ENCODE results near the gene TMEM119. TPM values are rescaled to one million over a fixed set of nuclear protein-coding genes. Genes with fewer than 3 reads are reported as not detected.

Gene TMEM119
- total and polyA plus RNA-seq, 9 donors = 0.25 to 12.3 (median 2.0) TPM

DNA sequence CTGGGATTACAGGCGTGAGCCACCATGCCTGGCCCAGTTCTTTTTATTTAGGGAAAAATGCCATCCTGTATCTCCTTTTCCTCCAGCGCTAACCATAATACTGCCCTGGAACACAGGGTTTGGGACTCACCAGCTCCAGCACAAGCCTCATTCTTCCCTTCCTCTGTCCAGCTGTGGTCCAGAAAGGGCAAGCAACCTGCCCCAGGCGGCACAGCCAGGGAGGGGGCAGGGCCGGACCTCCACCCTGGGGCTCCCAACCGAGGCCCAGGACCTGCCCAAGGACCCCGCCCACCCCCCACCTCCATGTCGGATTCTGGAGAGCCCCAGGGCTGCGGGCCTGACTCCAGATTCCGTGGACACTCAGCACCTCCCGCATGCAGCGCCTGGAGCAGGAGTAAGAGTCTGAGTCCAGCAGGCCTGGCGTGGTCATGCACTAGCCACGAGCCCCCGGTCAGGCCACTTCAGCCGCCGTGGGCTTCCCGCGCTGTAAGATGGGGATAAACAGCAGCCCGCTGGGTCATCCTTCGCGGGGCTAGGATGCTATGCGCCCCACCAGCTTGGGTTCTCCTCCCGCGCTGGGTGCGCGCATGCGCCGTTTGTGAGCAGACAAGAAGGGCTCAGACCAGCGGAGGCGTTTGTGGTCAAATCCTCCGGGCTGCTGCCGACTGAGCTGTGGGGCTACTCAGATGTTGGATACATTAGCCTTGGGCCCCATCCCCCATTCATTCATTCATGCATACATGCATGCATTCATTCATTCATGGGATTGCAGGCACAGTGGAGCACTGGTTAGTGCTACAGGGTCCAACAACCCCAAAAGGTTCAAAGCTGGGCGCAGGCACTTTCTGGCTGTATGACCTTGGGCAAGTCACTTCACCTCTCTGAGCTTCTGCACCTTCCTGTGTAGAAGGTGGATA lies 16.3 kb downstream of the TMEM119 start:
- intact Hi-C loops (cut with DNase I) = no loop called here
- Histone ChIP-seq H3K27ac (no peak overlapping the region), H3K27me3 (no peaks in the 10 kb centered on the region), H3K4me3 (no peak overlapping the region), H3K36me3 (no peaks in the 10 kb centered on the region), H3K9me3 (no peaks in the 10 kb centered on the region), H3K4me1 (ENCODE audit: insufficient read depth) (no peaks in the 10 kb centered on the region)
- TF ChIP-seq EP300 (IDR thresholded peaks at IDR 0.05) = no peak
- 89 to 90% (median 90%) methylated on average over 32 to 33 of the region's 33 CpGs for WGBS, 3 donors
- DNase-seq = no peak

DNA sequence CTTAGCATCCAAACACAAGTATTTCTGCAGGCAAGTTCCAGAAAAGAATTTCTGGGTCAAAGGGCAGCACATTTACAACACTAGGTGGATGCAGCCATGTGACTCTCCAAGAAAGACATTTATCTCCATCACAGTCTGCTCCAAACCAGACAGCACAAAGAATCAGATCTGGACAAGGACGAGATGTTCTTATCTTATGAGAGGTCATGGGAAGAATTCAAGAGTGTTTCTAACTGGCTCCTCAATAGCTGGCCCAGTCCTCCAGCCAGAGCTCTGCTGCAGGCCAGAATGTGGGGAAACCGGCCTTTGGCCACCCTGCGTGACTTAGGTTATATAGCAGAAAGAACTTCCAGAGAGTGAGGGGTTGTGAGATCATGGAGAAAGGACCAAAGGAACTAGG lies 17.4 kb downstream of the TMEM119 start:
- TF ChIP-seq, protein P1, sequence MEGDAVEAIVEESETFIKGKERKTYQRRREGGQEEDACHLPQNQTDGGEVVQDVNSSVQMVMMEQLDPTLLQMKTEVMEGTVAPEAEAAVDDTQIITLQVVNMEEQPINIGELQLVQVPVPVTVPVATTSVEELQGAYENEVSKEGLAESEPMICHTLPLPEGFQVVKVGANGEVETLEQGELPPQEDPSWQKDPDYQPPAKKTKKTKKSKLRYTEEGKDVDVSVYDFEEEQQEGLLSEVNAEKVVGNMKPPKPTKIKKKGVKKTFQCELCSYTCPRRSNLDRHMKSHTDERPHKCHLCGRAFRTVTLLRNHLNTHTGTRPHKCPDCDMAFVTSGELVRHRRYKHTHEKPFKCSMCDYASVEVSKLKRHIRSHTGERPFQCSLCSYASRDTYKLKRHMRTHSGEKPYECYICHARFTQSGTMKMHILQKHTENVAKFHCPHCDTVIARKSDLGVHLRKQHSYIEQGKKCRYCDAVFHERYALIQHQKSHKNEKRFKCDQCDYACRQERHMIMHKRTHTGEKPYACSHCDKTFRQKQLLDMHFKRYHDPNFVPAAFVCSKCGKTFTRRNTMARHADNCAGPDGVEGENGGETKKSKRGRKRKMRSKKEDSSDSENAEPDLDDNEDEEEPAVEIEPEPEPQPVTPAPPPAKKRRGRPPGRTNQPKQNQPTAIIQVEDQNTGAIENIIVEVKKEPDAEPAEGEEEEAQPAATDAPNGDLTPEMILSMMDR (IDR thresholded peaks at IDR 0.05) = no peak
- Histone ChIP-seq H3K27me3 (no peaks in the 10 kb centered on the region), H3K9me3 (no peaks in the 10 kb centered on the region), H3K4me3 (no peak overlapping the region), H3K27ac (no peak overlapping the region), H3K36me3 (no peaks in the 10 kb centered on the region), H3K4me1 (ENCODE audit: insufficient read depth) (no peaks in the 10 kb centered on the region)
- DNase-seq = no peak
- WGBS, 3 donors = 36 to 53% (median 43%) methylated on average over 3 of the region's 3 CpGs
- intact Hi-C loops (cut with DNase I) = no loop called here

DNA sequence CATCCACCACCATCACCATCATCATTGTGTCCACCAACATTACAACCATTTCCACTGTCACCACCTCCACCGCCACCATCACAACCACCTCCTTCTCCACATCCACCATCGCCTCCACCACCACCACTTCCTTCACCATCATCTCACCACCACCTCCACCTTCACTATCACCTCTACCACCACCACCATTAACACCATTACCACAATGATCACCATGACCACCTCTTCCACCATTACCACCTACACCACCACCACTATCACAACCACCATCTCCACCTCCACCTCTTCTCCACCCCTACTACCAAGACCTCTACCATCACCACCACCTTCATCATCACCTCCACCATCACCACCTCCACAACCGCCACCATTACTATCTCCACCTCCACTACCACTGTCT lies 19.1 kb downstream of the TMEM119 start:
- no peak for DNase-seq
- H3K4me1 ChIP-seq (ENCODE audit: insufficient read depth) = no peaks in the 10 kb centered on the region
- H3K36me3 ChIP-seq = no peaks in the 10 kb centered on the region
- H3K27me3 ChIP-seq = no peaks in the 10 kb centered on the region
- no peak overlapping the region for H3K4me3 ChIP-seq
- intact Hi-C loops (cut with DNase I) = loop anchor here in 1 of 4 donors (5.0 kb wide), 1 partner anchor 513 kb away; the partner anchor contains the start of gene ALKBH2
- no peak for TF ChIP-seq EP300 (IDR thresholded peaks at IDR 0.05)
- TF ChIP-seq, protein P1 (IDR thresholded peaks at IDR 0.05) = no peak
- no peak for TF ChIP-seq POLR2A (IDR thresholded peaks at IDR 0.05)
- no peaks in the 10 kb centered on the region for H3K9me3 ChIP-seq
- no peak overlapping the region for H3K27ac ChIP-seq
- WGBS, 3 donors = 97 to 99% (median 98%) methylated on average over 3 of the region's 3 CpGs

DNA sequence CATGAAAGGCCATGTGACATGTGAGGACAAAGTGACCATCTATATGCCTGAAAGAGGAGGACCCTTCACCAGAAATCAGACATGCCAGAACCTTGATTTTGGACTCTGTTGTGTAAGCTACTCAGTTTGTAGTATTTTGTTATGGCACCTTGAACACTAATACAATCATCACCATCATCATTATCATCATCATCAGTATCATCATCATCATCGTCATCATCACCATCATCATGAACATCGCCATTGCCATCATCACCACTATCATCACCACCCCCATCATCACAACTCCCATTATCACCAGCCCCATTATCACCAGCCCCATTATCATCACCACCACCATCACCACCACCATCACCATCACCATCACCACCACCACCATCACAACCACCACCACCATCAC lies 19.6 kb downstream of the TMEM119 start:
- 69 to 98% (median 95%) methylated on average over 2 of the region's 2 CpGs for WGBS, 3 donors
- H3K27me3 ChIP-seq = no peaks in the 10 kb centered on the region
- intact Hi-C loops (cut with DNase I) = loop anchor here in 1 of 4 donors (5.0 kb wide), 1 partner anchor 514 kb away; the partner anchor contains the start of gene ALKBH2
- H3K36me3 ChIP-seq = no peaks in the 10 kb centered on the region
- no peak for DNase-seq
- no peaks in the 10 kb centered on the region for H3K9me3 ChIP-seq
- TF ChIP-seq, protein P1 (IDR thresholded peaks at IDR 0.05) = no peak
- TF ChIP-seq POLR2A (IDR thresholded peaks at IDR 0.05) (no peak), EP300 (IDR thresholded peaks at IDR 0.05) (no peak)
- H3K4me1 ChIP-seq (ENCODE audit: insufficient read depth) = no peaks in the 10 kb centered on the region
- H3K4me3 ChIP-seq = no peak overlapping the region
- no peak overlapping the region for H3K27ac ChIP-seq

DNA sequence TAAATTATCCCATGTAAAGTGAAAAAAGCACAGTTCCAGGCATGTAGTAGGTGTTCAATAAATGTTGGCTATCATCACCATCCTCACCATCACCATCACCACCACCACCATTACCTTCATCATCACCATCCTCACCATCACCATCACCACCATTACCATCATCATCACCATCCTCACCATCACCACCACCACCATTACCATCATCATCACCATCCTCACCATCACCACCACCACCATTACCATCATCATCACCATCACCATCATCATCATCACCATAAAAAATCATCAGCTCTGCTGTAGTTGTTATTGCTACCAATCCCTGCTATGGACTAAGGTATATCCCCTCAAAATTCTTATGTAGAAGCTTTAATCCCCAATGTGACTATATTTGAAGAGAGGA lies 20.4 kb downstream of the TMEM119 start:
- no peak for DNase-seq
- Histone ChIP-seq H3K36me3 (no peaks in the 10 kb centered on the region), H3K4me3 (no peak overlapping the region), H3K9me3 (no peaks in the 10 kb centered on the region), H3K27me3 (no peaks in the 10 kb centered on the region), H3K4me1 (ENCODE audit: insufficient read depth) (no peaks in the 10 kb centered on the region), H3K27ac (no peak overlapping the region)
- TF ChIP-seq POLR2A (IDR thresholded peaks at IDR 0.05) (no peak), EP300 (IDR thresholded peaks at IDR 0.05) (no peak)
- TF ChIP-seq, protein P1 (IDR thresholded peaks at IDR 0.05) = no peak
- intact Hi-C loops (cut with DNase I) = loop anchor here in 1 of 4 donors (5.0 kb wide), 1 partner anchor 515 kb away; the partner anchor contains the start of gene ALKBH2

All from ovary (tissue), 9 donors.